GM18511 (cell line): ENCODE results near the gene EXOC3L4.

Source experiments
- ATAC-seq: cut with Tn5 transposase; IDR thresholded peaks from one replicate; pipeline ENCODE4 v1.9.1; 2021; ENCODE audit warnings: mild to moderate bottlenecking, moderate library complexity; ENCODE audit not compliant: unreplicated experiment

EXOC3L4 gene

DNA sequence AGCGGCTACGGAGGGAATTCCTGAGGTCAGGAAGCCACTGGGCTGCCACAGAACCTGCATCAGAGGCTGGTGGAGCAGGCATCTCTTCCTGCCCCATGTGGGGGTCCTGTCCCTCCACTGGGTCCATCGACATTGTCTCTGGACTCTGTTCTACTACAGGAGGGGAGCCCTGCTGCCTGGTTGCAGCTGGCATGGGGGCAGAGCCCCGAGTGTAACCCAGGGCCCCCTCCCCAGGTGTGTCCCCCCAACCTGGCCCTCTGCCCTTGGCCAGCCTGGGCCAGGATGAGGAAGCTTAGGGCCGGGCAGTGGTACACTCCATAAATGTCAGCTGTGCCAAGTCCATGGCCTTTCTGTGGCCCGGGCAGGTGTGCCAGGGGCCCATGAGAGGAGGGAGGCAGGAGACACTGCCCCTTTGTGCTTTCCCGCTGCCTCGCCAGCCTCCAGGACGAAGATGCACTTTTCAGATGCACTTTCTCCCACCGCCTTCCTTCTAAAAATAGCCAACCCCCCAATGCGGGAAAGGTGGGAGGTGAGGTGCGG, 4.0 kb upstream of the EXOC3L4 start:
- ATAC-seq = no peak

DNA sequence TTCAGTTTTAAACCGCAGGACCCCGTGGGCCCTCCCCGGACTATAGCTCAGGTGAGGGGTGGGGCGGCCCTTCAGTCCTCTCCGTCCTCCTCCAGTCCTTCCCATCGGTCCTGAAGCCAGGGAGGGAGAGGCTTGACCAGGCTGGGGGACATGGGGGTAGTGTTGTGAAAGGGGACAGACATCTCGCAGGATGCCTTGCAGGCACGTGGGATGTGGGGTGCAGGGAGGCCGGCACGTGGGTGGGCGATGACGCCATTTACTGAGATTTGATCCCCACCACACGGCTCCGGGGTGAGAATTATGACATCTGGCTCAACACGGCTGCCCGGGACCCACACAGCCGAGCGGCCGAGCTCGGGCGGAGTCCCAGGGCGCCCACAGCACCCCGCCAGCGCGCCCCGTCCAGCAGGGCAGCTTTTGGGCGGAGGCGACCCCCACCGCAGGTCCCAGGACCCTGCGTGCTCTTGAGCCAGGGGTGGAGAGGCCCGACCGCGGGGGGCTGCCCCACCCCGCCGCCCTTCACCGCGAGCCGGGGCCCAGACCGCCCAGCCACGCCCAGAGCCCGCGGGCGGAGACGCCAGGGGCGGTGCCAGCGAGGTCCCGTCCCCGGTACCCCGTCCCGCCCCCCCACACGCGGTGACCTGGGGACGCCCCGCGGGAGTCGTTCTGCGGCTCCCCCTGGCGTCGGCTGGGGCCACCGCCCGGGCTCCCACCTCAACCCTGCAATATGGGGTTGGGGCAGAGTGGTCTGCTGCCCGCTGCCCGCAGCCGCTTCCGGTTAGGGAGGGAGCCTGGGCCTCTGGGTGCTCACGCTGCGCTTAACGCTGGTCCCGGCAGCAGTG, 3.3 kb upstream of the EXOC3L4 start:
- no peak for ATAC-seq

GRCh38 chr14:103091883-103092222, 2.7 kb upstream of the EXOC3L4 start:
- ATAC-seq = no peak

- ATAC-seq = no peak
These were observed 594 bp upstream of the EXOC3L4 start for GRCh38 chr14:103093856-103094405.

GRCh38 chr14:103095210-103095778, 769 bp downstream of the EXOC3L4 start:
- no peak for ATAC-seq

DNA sequence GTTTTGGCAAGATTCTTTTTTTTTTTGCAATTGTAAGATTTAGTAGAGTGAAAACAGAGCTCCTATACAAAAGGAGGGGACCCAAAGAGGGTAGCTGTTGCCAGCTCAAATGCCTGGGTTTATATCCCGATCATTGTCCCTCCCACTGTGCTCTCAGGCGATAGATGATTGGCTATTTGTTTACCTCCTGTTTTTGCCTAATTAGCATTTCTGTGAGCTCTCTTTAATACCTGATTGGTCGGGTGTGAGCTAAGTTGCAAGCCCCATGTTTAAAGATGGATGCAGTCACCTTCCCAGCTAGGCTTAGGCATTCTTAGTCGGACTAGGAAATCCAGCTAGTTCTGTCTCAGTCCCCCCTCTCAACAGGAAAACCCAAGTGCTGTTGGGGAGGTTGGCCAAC, 1.9 kb downstream of the EXOC3L4 start:
- ATAC-seq = no peak

- ATAC-seq = no peak
These were observed 2.9 kb downstream of the EXOC3L4 start for GRCh38 chr14:103097244-103097993.

DNA sequence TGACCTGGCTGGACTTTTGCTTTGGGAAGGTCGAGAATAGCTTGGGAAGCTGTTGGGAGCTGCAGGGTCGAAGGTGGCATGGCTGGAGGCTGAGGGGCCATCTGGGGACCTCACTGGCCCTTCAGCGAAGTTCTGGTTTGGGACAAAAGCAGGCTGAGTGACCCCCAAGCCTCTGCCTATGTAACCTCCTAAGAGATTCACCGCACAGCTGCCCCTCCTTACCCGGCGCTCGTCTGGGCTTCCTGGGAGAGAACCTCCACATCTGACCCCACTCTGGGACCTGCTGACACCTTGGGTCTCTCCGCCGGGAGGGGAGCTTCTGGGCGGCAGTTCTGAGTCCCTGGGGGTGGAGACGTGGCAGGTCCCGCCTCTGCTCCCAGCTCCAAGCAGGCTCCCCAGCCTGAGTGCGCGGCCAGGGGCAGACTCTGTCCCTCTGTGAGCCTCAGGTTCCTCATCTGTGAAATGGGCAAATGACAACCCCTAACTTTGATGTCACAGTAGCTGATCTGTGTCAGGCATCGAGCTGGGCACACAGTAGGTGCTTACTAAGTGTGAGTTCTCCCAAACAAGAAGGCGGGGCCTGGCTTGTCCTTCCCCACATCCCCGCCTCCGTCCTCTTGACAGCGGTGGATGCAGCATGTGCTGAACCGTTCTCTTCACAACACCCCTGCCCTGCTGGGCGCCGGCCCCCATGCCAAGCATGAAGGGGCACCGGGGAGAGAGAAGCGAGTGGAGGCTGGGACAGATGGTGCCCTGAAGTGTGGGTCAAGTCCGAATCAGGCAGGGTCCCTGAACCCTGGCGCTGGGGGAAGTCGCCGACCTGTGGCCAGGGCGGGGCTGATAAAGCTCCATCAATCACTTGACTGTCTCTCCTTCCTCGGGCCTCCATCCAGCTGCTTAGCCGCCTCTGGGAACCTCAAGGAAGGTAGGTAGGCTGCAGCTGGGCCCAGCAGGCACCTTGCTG, 3.8 kb downstream of the EXOC3L4 start:
- ATAC-seq = no peak

DNA sequence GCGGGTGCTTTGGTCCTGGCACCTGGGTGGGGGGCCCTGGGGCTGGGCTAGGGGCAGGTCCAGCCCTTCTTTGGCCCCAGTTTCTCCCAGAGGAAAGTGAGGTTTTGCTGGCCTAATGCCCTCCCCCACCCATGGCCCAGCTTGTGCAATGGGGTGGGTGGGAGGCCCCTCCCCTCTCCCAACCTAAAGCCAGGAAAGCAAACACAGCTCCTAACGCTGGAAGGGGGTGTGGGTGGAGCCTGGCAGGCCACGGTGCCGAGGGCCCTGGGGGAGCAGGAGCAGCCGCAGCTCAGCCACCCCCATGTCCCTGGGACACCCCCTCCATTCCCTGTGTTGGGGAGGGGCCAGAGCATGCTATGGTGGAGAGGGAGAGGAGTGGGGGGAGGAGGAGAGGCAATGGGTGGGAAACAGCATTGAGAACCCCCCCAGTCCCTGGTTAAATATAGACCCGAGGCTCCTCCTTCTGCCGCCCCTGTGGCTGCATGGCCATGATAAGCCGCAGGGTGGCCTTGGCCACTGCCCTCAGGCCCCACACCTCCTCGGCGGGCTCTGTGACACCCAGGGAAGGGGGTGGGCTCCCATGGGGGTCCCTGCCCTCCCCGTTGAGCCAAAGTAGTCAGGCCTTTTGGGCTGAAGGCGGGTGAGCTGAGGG, 4.7 kb downstream of the EXOC3L4 start:
- no peak for ATAC-seq

GRCh38 chr14:103099733-103100280, 5.3 kb downstream of the EXOC3L4 start:
- no peak for ATAC-seq

- no peak for ATAC-seq
These were observed 6.0 kb downstream of the EXOC3L4 start for GRCh38 chr14:103100281-103101121.

- ATAC-seq = no peak
These were observed 6.9 kb downstream of the EXOC3L4 start for GRCh38 chr14:103101257-103101962.

DNA sequence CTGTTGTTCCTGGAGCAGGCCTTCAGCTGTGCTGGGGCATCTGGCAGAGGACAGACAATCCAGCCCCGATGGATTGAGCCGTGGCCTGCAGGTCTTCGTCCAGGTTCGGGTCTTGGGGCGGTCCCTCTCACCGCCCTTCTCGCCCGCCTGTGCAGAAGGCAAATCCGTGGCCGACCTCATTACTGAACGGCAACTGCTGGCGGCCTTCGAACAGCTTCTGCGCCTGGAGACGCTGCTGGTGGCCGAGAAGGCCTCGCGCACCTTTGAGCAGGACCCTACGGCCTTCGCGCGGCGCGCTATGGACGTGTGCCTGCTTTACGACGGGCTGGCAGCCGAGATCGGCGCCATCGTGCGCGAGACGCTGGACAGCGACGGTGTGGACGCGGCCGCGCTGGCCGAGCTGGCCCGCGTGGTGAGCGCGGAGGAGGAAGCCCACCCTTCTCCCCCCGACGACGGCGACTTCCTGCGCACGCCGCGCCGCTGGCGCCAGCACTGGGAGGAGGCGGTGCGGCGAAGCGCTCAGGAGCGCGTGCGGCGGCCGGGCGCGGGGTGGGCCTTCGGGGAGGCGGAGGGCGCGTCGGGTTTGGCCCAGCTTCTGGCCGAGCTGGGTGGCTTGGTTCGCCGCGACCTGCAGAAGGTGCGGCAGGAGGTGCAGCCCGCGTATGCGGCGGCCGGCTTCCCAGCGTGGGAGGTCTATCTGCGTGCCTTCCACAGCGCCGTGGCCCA, 7.6 kb downstream of the EXOC3L4 start:
- ATAC-seq = no peak

DNA sequence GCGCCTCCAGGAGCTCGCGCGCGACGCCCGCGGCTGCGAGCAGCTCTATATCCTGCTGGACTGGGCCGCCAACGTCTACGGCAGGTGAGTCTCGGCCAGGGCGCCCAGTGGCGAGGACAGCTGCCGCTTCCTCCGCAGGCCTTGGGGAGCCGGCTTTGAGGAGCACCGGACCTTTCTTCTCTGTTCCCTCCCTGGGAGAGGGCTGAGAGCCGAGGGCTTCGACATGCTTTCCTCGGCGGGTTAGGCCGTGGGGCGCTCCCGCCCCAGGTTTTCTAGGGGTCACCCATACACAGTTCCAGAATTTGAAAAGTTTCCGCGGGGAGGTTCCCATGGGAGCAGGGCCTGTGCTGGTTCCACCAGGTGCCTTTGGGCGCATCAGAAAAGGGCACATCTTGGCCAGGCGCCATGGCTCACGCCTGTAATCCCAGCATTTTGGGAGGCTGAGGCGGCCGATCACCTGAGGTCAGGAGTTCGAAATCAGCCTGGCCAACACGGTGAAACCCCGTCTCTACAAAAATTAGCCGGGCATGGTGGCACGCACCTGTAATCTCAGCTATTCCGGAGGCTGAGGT, 8.2 kb downstream of the EXOC3L4 start:
- no peak for ATAC-seq

GRCh38 chr14:103103461-103104388, 9.2 kb downstream of the EXOC3L4 start:
- no peak for ATAC-seq

GRCh38 chr14:103104389-103104653, 9.8 kb downstream of the EXOC3L4 start:
- ATAC-seq = no peak
